ENCODE results near the gene SOX9.

SOX9 gene

DNA sequence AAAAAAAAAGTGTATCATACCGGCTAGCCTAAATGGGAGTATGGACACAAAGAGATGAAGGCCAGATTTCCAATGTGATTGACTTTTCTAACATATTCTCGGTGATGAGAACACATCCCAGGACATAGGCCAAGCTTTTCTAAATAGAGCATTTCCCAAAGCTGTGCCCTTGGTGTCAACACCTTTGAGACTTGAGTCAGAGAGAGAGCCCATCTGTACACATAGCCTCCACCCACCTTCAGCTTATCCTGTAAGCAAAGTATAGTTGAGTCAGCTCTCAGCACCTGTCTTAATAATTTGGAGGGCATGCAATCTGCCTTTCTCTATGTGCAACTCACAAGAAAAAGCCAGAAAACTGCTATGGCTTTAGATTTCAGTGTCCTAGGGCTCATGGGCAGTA is 42.7 kb downstream of the SOX9 start:
- DNase-seq: no peak

DNA sequence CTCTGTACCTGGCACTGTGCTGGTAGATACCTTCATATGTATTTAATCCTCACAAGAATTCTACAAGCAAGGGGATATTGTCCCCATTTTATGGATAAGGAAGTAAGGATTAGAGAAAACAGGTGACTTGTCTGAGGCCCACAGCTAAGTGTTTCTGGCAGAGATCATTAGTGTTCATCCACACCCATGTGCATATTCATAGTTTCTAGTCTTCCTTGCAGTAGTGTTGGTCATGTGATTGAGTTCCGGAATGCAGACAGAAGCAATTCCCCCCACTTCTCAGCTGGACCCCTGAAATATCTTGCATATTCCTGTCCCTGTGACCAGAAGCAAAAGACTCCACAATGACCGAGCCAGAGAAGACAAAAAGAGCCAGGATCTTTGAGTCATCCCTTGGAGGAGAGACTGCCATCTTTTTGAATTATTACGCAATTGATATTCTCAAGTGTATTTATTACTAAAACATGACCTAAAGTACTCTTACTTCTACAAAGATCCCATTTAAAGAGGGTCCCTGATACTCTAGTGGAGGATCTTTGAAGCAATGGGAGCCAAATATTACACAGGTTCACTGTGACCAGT is 43.4 kb downstream of the SOX9 start:
- DNase-seq: no peak

GRCh38 chr17:72165192-72165866 is 44.5 kb downstream of the SOX9 start:
- DNase-seq: no peak

GRCh38 chr17:72165867-72166439 is 45.1 kb downstream of the SOX9 start:
- DNase-seq: no peak

DNA sequence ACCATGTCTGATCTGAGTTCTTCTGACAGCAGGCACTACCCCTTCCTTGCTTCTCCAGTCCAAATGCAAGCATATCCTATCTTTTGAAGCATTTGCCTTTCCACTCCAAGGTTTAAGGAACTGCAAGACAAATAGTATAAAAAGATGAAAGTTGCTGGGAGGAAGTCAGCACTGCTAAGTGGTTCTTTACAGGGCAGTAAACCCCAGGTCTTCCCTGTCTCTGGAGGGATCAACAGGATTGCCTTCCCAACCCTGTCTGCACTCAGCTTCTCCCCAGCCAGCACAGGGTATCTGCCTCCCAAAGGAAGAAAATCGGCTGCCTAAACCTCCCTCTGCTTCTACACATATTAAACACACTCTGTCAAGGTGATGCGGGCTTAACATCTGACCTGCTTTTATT is 46.8 kb downstream of the SOX9 start:
- no peak for DNase-seq

DNA sequence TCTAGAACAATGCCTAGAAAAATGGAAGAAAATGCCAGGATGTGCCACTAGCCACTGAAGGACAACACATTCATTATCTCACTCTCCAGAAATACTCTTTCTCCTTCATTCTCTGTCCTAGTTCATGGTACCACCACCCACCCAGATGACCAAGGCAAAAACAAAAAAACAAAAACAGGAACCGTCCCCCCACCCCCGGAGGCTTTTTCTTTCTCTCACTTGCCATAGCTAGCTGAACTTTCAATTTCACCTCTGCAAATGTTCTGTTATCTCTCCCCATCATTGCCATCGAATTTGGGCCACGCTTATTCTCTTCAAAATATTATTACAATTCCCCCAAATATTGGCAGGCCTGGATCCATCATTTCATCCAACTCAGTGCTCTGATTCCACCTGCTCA is 49.0 kb downstream of the SOX9 start:
- DNase-seq: no peak

DNA sequence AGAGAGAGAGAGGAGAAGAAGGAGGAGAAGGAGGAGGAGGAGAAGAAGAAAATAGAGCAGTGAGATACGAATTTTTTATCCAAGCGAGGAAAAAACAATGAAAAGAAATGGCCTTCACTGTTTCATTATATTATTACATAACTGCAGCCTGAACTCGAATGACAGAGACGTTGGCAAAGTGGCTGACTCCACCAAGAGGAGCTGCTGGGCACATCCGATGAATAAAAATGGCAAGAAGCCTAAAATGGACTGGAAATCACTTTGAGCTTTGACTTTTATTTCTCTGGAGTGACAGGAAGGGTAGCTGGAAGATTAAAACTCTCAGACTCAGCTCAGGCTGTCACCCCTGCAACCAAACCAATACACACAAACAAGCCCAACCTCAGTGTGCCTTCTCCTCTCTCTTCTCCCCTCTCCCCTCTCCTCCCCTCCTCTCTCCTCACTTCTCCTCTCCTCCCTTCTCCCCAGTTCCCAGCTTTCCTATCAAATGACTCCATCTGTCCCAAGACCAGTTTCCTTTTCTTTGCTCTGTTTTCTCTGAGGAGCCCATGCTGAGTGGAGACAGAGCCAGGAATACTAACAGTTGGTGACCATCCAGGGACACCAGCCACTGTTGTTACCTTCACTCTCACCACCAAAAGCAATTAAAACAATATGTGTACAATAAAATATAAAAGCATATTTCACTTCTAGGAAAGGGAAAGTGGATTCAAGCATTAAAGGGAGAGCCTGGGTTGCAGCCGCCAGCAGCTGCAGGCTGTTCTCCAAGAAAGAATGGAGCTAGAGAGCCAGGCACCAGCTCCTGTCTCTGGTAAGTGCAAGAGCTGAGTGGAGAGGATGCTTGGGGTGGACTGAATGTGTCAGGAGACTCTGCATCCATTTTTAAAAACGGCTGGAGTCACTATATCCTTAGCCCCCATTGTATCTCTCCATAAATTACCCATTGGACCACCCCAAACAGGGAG is 51.2 kb downstream of the SOX9 start:
- DNase-seq: no peak

DNA sequence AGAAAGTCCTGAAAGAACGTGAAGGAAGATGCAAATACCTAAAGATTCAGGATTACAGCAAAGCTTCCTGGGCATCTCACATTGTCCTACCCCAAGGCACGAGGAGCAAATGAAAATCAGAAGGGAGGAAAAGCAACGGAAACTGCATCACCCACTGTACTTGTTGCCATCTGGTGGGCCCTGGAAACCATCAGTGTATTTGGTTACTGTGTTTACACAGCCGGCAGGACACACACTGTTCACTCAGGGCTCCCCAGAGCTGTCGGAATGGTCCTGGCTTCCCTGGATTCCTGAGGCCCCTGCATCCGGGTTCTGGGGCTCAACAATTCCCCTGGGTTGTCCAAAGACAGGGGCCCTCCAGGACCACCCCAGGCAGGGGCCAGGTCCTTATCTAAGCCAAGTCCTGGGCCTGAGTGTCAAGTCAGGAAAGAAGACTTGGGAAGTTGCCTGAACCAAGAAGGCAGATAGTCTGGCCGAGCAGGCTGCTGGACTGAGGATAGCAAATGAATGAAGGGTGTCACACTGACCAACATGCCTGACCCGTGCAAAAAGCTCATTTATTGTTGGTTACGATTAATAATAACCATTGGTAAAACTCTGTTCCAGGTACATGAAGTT is 52.8 kb downstream of the SOX9 start:
- no peak for DNase-seq

GRCh38 chr17:72175263-72175662 is 54.4 kb downstream of the SOX9 start:
- DNase-seq: no peak

Measured in suppressor macrophage treated with lipopolysaccharide for 1 hour (primary cell).